M059J (cell line): ENCODE data around the gene ZNF407. TPM values are rescaled to one million over a fixed set of nuclear protein-coding genes. Genes with fewer than 3 reads are reported as not detected.

Experiments used
- DNase-seq: peaks from one replicate; pipeline ENCODE4 v3.0.0-alpha.2; 2012; ENCODE audit warnings: low read depth
- total RNA-seq: library from RNA; depleted of rRNA; stranded (reverse); fragments of >200 nt; shearing (Covaris generic); gene quantifications from 2 replicates; pipeline ENCODE4 v1.2.3, GENCODE V29; 2014

Gene ZNF407
- total RNA-seq, 1 experiment from 2014 or later, result 5.9 TPM

- no peak for DNase-seq
Observed at GRCh38 chr18:74930616-74931015, 332.9 kb downstream of the ZNF407 start.

- no peak for DNase-seq
Observed at GRCh38 chr18:74933930-74934329, 336.3 kb downstream of the ZNF407 start.

GRCh38 chr18:74935434-74935833 lies 337.8 kb downstream of the ZNF407 start:
- peak; percentile 6 for DNase-seq

GRCh38 chr18:74936343-74936742 lies 338.7 kb downstream of the ZNF407 start:
- no peak for DNase-seq

GRCh38 chr18:74937291-74937690 lies 339.6 kb downstream of the ZNF407 start:
- no peak for DNase-seq

DNA sequence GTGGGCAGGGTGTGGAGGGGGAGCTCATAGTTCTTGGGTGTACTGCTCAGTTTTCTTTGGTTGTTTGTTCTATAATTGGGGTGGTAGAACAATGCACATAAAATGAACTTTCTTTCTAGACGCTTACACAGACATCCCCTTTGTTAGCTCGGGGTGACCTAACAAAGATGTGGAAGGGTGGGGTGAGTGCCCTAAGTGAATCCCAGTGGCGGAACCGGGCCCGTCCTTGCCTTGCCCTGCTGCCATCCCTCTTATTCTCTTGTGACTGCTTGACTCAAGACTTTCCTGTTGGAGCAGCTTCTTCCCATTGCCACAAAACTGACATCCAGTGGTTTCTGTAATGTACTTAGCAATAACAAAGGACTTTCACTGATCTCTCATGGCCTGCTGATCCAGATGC lies 343.2 kb downstream of the ZNF407 start:
- no peak for DNase-seq

DNA sequence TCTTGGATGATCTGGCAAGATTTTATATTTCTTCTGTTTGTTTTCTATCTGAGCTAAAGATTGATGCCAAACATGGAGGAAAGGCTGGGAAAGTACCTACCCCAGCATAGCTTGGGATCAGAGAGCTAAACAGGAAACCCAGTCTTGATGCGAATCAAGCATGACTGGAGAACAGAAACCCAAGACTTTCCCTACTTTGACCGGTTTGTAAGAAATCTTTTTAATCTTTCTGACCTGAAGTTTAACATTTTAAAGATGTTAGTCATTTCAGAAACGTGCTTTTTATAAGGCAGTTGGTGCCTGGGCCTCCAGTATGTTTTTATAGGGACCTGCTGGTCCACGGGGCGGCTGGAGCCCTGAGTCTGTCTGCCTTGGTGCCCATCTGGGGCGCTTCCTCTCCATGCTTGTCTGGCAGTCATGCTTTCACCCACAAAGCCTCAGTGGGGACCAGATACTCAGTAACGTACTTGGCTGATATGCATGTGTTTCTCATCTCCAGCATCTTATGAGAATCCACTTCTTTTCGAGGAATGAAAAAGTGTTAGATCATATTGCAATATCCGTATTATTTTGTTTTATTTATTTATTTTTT lies 344.7 kb downstream of the ZNF407 start:
- peak; percentile 72 for DNase-seq

DNA sequence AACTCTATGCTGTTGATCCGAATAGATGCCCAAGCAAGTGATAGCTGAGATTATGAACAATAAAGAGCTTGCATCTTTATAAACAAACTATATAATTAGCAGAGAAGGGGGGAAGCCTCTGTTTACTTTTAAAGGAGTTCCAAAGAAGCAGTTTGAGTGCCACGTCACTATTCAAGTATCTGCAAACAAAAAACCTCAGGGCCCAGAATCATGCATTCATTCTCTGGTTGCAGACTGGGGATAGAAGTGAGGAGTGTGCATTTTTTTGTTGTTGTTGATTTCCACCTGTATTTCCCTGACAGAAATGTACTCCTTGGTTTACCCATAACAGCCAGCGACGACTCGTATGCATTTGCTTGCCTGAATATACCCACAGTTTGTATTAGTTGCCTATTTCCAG lies 347.0 kb downstream of the ZNF407 start:
- peak; percentile 69 for DNase-seq

DNA sequence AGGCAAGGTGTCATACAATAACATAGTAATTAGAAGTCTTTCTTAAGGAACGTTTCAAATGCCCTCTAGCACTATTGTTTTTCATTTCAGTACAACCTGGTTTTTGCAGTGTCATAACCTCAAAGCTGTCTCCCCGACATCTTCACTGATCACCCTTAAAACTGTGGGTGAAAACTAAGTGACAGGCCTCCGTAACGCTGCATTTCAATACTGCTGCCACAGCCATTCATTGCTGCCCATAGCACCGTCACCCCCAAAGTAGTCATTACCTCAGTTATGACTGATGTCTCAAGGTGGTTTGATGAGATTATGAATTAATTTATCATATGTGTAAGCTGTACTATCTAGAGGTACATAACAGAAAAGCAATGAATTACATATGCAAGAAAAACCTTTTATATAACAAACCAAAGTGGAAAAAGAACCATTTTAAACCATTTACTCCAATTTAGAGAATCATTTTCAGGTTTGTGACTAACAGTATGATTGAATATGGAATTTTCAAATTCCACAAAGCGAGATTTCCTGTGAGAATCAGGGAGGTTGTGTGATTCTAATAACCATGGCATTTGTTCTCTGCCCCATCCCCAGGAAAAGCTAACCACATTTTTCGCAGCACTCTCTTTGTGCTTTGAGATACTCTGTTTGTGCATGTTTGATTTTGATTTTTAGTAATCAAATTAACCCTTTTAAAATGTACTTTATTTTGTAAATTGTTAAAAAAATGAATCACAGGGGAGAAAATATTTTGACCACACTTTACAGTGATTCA lies 348.3 kb downstream of the ZNF407 start:
- DNase-seq, result peak; percentile 18

DNA sequence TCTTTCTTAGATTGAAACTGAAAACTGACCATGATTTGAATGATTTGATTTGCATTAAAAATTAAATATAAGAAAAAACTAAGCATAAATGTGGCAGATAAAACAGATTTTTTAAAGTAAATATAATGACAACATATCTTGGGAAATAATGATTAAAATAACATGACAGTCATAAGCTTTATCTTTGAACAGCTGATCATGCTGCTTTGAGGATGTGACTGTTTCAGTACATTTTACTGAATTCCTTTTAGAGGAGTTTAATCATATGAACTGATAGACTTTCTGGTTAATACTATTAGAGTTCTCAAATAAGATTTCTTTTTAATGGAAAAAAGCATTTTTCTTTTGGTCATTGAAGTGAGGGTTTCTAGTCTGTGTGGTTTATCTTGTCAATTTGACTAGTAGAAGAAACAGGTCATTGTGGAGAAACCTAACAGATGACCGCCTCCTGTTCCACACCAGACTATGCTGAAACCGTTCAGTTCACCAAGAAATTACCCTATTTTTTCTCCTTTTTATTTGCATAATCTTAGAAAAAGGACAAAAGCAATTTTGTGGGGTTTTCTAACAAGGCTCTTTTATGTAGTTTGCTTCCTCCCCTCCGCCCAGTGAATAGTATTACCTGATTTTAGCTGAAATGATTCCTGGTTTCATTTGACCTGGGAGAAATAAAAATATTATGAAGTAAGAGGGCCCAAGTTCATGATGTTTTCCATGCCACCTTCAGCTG lies 349.1 kb downstream of the ZNF407 start:
- no peak for DNase-seq

- no peak for DNase-seq
Observed at GRCh38 chr18:74947417-74947816, 349.7 kb downstream of the ZNF407 start.

GRCh38 chr18:74947875-74948274 lies 350.2 kb downstream of the ZNF407 start:
- DNase-seq, result no peak

GRCh38 chr18:74949611-74950010 lies 351.9 kb downstream of the ZNF407 start:
- DNase-seq, result peak; percentile 62

DNA sequence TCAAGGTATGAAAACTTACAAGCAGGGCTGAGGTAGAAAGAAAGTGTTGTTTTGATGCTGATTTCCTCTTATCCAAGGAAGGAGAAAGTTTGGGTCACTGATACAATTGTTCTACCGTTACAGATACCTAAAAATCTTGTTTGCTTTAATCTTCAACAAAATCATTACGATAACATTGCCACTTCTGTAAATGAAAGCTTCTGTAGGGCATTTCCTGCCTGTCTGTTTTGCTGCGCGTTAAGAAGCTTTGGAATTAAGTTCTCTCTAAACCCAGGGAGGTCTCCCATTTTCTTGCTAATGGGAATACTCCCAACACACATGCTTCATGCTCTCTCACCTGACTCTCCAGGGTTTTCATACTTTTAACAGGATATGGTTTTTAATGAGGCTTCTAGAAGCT lies 352.8 kb downstream of the ZNF407 start:
- DNase-seq, result no peak

GRCh38 chr18:74951165-74951760 lies 353.6 kb downstream of the ZNF407 start:
- peak; percentile 93 for DNase-seq

DNA sequence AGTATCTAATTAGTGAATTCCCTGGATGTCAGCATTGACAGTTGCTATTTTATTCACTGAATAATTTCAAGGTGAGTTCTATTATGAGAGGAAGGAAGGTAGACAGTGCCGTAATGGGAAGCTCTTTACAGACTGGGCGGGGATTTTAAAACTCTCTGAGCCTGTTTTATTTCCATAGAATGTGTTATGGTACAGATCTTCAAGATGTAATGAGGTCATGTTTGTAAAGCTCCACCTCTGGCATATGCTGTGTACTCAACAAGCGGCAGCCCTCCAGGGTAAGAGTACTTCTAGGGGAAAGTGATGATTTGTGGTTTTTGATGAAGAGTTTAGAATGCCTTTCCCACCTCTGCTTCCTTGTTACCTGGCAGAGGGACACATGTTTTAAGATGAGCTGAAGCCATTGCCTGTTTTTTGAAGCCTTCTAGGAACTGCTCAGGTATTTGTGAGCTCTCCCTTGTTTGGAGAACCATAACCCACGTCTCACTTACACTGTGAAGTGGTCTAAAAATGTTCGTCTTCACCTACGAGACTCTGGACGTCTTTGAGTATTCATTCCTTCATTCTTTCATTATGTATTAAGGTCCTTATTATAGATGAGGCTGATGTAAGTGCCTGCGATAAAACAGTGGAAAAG lies 360.0 kb downstream of the ZNF407 start:
- no peak for DNase-seq

GRCh38 chr18:74959216-74959615 lies 361.5 kb downstream of the ZNF407 start:
- DNase-seq, result no peak

DNA sequence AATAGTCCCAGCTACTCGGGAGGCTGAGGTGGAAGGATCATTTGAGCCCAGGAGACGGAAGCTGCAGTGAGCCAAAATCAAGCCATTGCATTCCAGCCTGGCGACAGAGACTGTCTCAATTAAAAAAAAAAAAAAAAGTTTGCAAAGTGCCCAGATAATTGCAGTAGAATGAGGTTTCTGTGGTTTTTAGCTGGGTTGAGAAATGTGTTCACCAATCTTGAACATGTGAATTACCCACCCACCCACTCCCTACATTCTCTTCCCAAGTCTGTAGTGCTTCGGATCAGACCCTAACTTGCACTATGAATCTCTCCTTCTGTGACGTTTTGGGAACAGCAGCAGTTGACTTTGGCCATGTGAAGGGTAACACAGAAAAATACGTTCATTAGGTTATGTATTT lies 363.9 kb downstream of the ZNF407 start:
- DNase-seq, result no peak

- peak; percentile 49 for DNase-seq
Observed at GRCh38 chr18:74963820-74964446, 366.3 kb downstream of the ZNF407 start.

GRCh38 chr18:74965682-74966081 lies 368.0 kb downstream of the ZNF407 start:
- DNase-seq, result no peak

- no peak for DNase-seq
Observed at GRCh38 chr18:74967438-74967837, 369.8 kb downstream of the ZNF407 start.

GRCh38 chr18:74967979-74968378 lies 370.3 kb downstream of the ZNF407 start:
- DNase-seq, result no peak
